HepG2 (cell line): ENCODE data around the gene ZNF556. TPM values are rescaled to one million over a fixed set of nuclear protein-coding genes. Genes with fewer than 3 reads are reported as not detected.
A peak's percentile ranks its signal among the peaks of the same experiment; 100 is the strongest.

Source experiments
- ATF2 ChIP-seq: sonication (generic); formaldehyde crosslinking; IDR thresholded peaks from 2 replicates; pipeline ENCODE4 v1.4.0; 2020; ENCODE audit warnings: missing genetic modification reagents
- CHD4 ChIP-seq: fragments of 200-600 bp; sonication (generic); IDR thresholded peaks from 2 replicates; pipeline ENCODE4 v1.7.0; 2017; ENCODE audit warnings: mild to moderate bottlenecking, low read length, borderline replicate concordance
- FOXO1 ChIP-seq: sonication (generic); formaldehyde crosslinking; IDR thresholded peaks from 2 replicates; pipeline ENCODE4 v1.4.0; 2020; ENCODE audit warnings: missing genetic modification reagents
- GABPA ChIP-seq, 2 experiments: IDR thresholded peaks; 2 replicates each; pipeline ENCODE4 v1.6.1; 2011 to 2016; ENCODE audit warnings: low read depth in 2 of 2, low read length in 1 of 2, missing biosample characterization in 1 of 2, missing genetic modification characterization in 1 of 2
- NR2F2 ChIP-seq: IDR thresholded peaks from 2 replicates; pipeline ENCODE4 v1.6.1; 2012; ENCODE audit warnings: low read depth, inconsistent platforms, borderline replicate concordance
- RERE ChIP-seq: IDR thresholded peaks from 2 replicates; pipeline ENCODE4 v1.6.1; 2016; ENCODE audit warnings: low read depth, missing genetic modification reagents, missing compliant biosample characterization
- SCMH1 ChIP-seq: sonication (generic); formaldehyde crosslinking; IDR thresholded peaks from 2 replicates; pipeline ENCODE4 v1.9.0; 2021; ENCODE audit warnings: missing genetic modification reagents, mild to moderate bottlenecking, borderline replicate concordance
- ZFP1 ChIP-seq: IDR thresholded peaks from 2 replicates; pipeline ENCODE4 v1.6.1; 2016
- ZMYM3 ChIP-seq: sonication (generic); formaldehyde crosslinking; IDR thresholded peaks from 2 replicates; pipeline ENCODE4 v1.5.1; 2020; ENCODE audit warnings: mild to moderate bottlenecking, missing genetic modification reagents
- ZNF512B ChIP-seq: sonication (generic); formaldehyde crosslinking; IDR thresholded peaks from 2 replicates; pipeline ENCODE4 v1.5.1; 2020; ENCODE audit warnings: missing genetic modification reagents, mild to moderate bottlenecking, borderline replicate concordance
- polyA plus RNA-seq, 8 experiments: library from polyadenylated mRNA; depleted of rRNA in 3 of 8; stranded (reverse) in 7 of 8; unstranded in 1 of 8; fragments of >200 nt; fragmentation: Illumina TruSeq in 4 of 8; extraction: Trizol in 4 of 8; gene quantifications; 2 replicates each; pipeline versions ENCODE4 v1.2.1 to v1.2.3, GENCODE V29; 2011 to 2016; ENCODE audit warnings: low read depth in 4 of 8, missing spikeins in 1 of 8, mixed read lengths in 1 of 8; ENCODE audit not compliant: insufficient read depth in 1 of 8
- total RNA-seq, 5 experiments: library from RNA; depleted of rRNA; stranded (reverse); fragments of >200 nt; fragmentation: Illumina TruSeq; extraction: Trizol; gene quantifications; 2 replicates each; pipeline ENCODE4 v1.2.3, GENCODE V29; 2016; ENCODE audit warnings: low read depth in 1 of 5
- TF ChIP-seq, protein P1 (sequence below): sonication (generic); formaldehyde crosslinking; IDR thresholded peaks from 2 replicates; pipeline ENCODE4 v1.5.1; 2020; ENCODE audit warnings: mild to moderate bottlenecking, missing genetic modification reagents
- TF ChIP-seq, protein P2 (sequence below): sonication (generic); formaldehyde crosslinking; IDR thresholded peaks from 2 replicates; pipeline ENCODE4 v1.4.0; 2020; ENCODE audit warnings: missing genetic modification reagents

ZNF556 gene
- total and polyA plus RNA-seq, 2 of the 13 experiments (the other 11 are each of a cell fraction or from before 2014, with no cell fraction given) = 4.2 to 28.6 TPM

GRCh38 chr19:2840794-2841791 is 26.0 kb upstream of the ZNF556 start, which contains the start of gene ZNF555 (continued):
- TF ChIP-seq RERE (CRISPR knock-in tag) (no peak), FOXO1 (CRISPR knock-in tag) (peak; percentile 18; the same call in 1 of the 2 replicates), ATF2 (CRISPR knock-in tag) (peak; percentile 92), ZNF512B (0 out of 2 replicates have a peak, but pooled peaks have one; percentile 69), NR2F2 (no peak), CHD4 (peak; percentile 95), ZMYM3 (CRISPR knock-in tag) (peak; percentile 64; the same call in 1 of the 2 replicates), SCMH1 (CRISPR knock-in tag) (no peak), GABPA (IDR thresholded peaks at IDR 0.05; ENCODE audit: low read depth, low read length) (no peak), GABPA (CRISPR knock-in tag; IDR thresholded peaks at IDR 0.05; ENCODE audit: low read depth) (peak; percentile 41; the same call in 1 of the 2 replicates), ZFP1 (CRISPR knock-in tag) (no peak)
- TF ChIP-seq, protein P1, sequence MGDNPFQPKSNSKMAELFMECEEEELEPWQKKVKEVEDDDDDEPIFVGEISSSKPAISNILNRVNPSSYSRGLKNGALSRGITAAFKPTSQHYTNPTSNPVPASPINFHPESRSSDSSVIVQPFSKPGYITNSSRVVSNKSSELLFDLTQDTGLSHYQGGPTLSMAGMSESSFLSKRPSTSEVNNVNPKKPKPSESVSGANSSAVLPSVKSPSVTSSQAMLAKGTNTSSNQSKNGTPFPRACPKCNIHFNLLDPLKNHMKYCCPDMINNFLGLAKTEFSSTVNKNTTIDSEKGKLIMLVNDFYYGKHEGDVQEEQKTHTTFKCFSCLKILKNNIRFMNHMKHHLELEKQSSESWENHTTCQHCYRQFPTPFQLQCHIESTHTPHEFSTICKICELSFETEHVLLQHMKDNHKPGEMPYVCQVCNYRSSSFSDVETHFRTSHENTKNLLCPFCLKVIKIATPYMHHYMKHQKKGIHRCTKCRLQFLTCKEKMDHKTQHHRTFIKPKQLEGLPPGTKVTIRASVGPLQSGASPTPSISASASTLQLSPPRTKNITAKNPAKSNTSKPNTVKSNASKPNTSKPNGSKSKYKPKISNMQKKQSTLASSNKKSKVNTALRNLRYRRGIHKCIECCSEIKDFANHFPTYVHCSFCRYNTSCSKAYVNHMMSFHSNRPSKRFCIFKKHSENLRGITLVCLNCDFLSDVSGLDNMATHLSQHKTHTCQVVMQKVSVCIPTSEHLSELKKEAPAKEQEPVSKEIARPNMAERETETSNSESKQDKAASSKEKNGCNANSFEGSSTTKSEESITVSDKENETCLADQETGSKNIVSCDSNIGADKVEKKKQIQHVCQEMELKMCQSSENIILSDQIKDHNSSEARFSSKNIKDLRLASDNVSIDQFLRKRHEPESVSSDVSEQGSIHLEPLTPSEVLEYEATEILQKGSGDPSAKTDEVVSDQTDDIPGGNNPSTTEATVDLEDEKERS = peak; percentile 94
- TF ChIP-seq, protein P2, sequence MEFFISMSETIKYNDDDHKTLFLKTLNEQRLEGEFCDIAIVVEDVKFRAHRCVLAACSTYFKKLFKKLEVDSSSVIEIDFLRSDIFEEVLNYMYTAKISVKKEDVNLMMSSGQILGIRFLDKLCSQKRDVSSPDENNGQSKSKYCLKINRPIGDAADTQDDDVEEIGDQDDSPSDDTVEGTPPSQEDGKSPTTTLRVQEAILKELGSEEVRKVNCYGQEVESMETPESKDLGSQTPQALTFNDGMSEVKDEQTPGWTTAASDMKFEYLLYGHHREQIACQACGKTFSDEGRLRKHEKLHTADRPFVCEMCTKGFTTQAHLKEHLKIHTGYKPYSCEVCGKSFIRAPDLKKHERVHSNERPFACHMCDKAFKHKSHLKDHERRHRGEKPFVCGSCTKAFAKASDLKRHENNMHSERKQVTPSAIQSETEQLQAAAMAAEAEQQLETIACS (CRISPR knock-in tag) = peak; percentile 59; the same call in 1 of the 2 replicates
